Myocyte (in vitro differentiated cells): ENCODE results near the gene TRAPPC6A. TPM values are rescaled to one million over a fixed set of nuclear protein-coding genes. Genes with fewer than 3 reads are reported as not detected.

Experiments
- total RNA-seq: library from RNA; depleted of rRNA; stranded (reverse); fragments of >200 nt; gene quantifications from 2 replicates; pipeline ENCODE4 v1.2.3, GENCODE V29; 2014

Gene TRAPPC6A
- total RNA-seq, 1 donor from 2014 or later = 26.9 TPM

Other genes with a start within 250 kb of the TRAPPC6A start
- gene APOC4, start 236.0 kb downstream of the TRAPPC6A start, total RNA-seq = not detected in 2 replicates
- gene APOC2, start 232.2 kb downstream of the TRAPPC6A start, total RNA-seq = 4.8 and 8.8 TPM in 2 replicates
- 73.2 and 91.7 TPM in 2 replicates for gene CLPTM1, start 222.9 kb downstream of the TRAPPC6A start, total RNA-seq
- gene RELB, start 176.8 kb downstream of the TRAPPC6A start, total RNA-seq = 14.2 and 18.4 TPM in 2 replicates
- gene CLASRP, start 139.2 kb downstream of the TRAPPC6A start, total RNA-seq = 51.8 and 91.3 TPM in 2 replicates
- gene ZNF296, start 101.8 kb downstream of the TRAPPC6A start, total RNA-seq = not detected in 2 replicates
- 15.2 and 25.7 TPM in 2 replicates for gene GEMIN7, start 99.0 kb downstream of the TRAPPC6A start, total RNA-seq
- gene PPP1R37, start 85.1 kb downstream of the TRAPPC6A start, total RNA-seq = 73.3 and 80.2 TPM in 2 replicates
- 0.10 and 0.13 TPM in 2 replicates for gene NKPD1, start 17.3 kb downstream of the TRAPPC6A start, total RNA-seq
- gene BLOC1S3, start 547 bp upstream of the TRAPPC6A start, total RNA-seq = 8.4 and 11.8 TPM in 2 replicates
- gene EXOC3L2, start 67.2 kb upstream of the TRAPPC6A start, total RNA-seq = not detected in 2 replicates
- gene MARK4, start 73.0 kb upstream of the TRAPPC6A start, total RNA-seq = 20.9 and 26.7 TPM in 2 replicates
- gene CKM, start 144.6 kb upstream of the TRAPPC6A start, total RNA-seq = 1,914 and 2,511 TPM in 2 replicates
- gene KLC3, start 162.5 kb upstream of the TRAPPC6A start, total RNA-seq = not detected in 2 replicates
- gene ERCC2, start 192.3 kb upstream of the TRAPPC6A start, total RNA-seq = 17.3 and 20.6 TPM in 2 replicates
- gene PPP1R13L, start 226.8 kb upstream of the TRAPPC6A start, total RNA-seq = 0.73 and 1.3 TPM in 2 replicates
- gene POLR1G, start 228.4 kb upstream of the TRAPPC6A start, total RNA-seq = 10.1 and 13.2 TPM in 2 replicates
- 60.8 and 78.3 TPM in 2 replicates for gene ERCC1, start 245.7 kb upstream of the TRAPPC6A start, total RNA-seq